Anterior cingulate cortex (tissue), 58 donors: ENCODE measurements around the gene PCTP.

Source experiments
- DNase-seq, 58 donors: peaks; one replicate each; lab custom pipeline; 2025; lab: John Stamatoyannopoulos, UW

Gene PCTP

GRCh38 chr17:55783684-55784245 lies 32.9 kb downstream of the PCTP start:
- peak in 5 of 58 donors; percentile 2 to 16 (median 8) for DNase-seq

- DNase-seq, result no peak
These were observed 33.8 kb downstream of the PCTP start for GRCh38 chr17:55784666-55785065.

- DNase-seq, result no peak
These were observed 34.3 kb downstream of the PCTP start for GRCh38 chr17:55785181-55785580.

DNA sequence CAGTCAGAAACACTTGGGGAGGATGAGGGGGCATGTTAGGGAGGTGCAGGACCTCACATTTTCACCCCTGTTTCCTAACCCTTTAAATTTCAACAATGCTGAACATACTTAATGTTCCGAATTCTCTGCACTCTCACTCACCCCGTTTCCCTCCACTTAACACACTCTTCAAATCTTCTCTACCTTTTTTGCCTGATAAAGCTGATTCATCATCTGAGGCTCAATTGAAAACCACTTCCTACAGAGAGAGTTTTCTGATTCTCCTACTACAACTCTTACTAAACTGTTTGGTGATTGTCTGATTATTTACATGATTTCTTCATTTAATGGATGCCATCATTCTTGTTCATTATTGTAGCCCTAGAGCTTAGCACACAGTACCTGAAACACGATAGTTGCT lies 42.4 kb downstream of the PCTP start:
- DNase-seq, result no peak

DNA sequence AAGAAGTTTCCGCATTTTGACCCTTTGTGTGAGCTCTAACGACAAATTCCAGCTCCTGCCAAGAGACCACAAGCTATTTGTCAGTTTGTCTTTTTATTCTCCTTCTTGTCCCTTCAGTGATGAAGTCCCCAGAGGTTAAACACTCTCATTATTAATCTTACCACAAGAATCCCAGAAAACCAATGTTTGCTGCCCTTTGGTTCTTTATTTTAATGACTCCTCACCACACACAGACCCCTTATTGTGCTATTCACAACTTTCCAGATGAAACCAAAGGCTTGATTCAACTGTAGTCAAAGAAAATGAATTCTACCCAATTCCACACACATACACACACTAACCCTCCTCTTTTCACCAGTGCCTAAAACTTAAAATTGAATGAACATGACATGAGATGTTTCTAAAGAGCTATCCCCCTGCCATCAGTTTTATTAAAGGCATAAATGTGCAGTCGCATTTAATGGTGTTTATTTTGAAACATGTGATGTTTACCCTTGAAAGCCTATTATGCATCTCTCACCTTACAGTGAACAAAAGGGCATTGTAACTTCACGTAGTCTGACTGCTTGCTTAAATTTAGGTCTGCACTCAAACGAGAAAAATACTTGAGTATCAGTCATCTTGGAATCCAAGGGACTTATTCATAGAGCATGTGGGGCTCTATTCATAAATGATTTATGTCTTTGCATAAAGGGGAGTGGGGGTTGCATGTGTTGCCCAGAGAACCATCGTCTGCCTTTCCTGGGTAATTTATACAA lies 44.1 kb downstream of the PCTP start:
- no peak for DNase-seq

GRCh38 chr17:55806745-55807495 lies 56.1 kb downstream of the PCTP start:
- no peak for DNase-seq

- DNase-seq, result no peak
These were observed 60.7 kb downstream of the PCTP start for GRCh38 chr17:55811536-55811935.

DNA sequence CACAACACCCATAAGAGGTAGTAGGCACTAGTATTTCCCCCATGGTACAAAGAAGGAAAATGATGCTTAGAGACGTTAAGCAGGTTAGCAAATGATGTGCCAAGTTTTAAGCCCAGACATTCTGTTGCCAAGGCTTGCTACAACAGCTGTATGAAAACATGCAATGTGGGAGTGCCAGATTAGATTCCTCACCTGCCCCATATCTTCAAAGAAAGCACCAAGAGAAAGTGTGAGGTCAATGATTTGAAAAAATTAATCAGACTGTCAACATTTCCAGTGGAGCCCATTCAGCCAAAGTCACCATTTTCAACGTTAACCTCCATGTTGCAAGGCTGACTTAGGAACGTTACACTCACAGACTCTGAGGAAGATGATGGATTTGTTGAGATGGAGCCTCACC lies 61.5 kb downstream of the PCTP start:
- DNase-seq, result no peak

- DNase-seq, result no peak
These were observed 63.1 kb downstream of the PCTP start for GRCh38 chr17:55813944-55814343.

- no peak for DNase-seq
These were observed 63.5 kb downstream of the PCTP start for GRCh38 chr17:55814377-55814776.

DNA sequence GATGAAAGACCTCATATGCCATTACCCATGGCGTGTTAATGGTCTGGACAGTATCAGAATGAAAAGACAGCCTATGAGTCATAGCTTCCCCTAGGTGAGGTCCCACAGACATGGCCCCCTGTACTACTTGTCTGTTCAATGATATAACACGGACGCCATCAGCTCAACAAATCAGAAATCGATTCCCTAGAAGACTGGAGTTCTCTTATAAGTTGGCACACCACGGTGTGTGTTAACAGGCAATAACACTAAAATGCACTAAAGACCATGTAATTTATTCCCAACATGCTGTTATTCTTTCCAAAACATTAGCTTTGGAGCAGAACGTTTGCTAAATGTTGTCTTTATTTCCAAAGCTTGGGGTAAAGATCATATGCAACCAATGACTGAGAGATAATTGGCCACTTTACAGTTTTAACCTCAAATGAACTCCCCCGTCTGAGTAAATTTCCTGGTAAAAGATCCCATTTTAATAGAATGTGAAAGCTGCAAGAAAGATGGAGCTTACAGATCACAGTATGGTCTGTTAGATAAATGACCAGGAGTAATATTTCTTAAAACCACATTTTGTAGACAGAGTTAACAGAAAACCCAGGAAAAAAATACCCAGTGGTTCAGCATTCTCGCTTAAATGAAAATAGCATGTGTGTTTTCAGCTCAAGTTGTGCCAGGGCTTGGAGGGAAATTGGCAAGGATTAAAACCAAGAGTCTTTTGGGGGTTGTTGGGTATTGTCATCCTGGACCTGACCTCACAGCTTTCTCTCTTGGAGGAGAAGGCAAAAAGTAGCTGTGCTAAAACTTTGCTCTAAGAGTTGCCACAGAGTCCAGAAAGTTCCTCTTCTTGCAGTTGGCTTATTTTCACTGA lies 65.9 kb downstream of the PCTP start:
- no peak for DNase-seq

DNA sequence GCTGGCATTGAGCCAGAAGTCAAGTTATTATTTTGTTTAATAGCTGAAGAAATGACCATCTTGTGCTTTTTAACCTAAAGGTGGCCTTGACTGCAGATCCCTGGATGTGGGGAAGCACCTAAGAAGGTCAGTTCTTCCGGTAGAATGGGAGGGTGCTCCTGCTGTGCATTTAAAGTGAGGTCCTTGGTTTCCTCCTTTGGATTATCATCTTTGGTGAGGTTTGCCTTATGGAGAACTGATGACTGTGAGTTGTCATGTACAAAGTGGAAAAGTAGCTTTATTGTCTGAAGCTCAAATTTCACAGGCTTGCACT lies 66.5 kb downstream of the PCTP start:
- no peak for DNase-seq

DNA sequence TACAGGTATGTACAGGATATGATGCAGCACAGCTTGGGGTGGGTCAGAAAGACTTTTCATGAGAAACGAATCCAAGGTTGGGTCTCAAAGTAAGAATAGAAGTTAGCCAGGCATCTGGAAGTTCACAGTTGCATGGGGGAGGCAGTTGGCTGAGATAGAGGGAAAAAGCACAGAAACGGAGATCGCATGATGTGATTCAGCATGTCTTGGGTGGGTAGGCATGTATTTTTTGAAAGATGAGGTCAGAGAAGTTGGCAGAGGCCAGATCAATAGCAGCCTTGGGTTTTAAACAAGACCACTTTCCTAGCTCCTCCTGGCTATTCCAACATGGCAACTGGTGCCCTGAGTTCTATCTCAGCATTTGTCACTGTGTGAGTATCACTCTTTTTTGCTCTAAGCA lies 67.2 kb downstream of the PCTP start:
- DNase-seq, result no peak

DNA sequence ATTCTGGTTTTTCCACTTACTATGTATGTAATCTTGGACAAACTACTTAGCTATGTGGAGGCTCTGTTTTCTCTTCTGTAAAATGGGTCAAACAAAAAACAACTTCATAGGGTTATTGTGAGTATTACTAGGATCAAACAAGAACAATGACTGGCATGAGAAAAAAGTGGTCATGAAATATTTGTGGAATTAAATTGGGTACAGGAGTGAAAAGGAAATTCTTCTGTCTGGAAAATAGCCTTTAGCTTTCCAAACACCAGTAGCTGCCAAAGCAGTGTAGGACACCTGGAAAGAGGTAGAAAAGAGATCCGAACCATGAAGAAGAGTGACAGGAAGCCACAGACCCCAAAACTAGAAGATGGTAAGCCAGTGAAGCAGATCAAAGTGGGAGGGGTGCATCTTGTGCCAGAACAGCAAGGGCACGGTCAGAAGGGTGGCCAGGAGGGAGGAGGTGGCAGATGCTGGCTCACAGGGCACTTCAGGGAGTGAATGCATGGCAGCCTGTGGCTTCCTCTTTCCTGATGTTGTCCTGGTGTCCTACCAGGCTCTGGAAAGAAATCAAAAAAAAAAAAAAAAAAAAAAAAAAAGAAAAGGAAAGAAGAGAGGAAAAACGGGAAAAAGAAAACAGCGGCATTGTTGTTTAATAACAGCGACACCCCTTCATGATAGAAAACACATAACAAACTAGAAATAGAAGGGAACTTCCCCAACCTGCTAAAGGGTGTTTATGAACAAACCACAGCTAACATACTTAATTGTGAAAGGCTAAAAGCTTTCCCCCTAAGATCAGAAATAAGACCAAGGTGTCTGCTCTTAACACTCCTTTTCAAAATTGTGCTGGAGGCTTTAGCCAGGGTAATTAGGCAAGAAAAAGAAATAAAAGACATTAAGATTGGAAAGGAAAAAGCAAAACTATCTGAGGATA lies 67.9 kb downstream of the PCTP start:
- DNase-seq, result no peak

DNA sequence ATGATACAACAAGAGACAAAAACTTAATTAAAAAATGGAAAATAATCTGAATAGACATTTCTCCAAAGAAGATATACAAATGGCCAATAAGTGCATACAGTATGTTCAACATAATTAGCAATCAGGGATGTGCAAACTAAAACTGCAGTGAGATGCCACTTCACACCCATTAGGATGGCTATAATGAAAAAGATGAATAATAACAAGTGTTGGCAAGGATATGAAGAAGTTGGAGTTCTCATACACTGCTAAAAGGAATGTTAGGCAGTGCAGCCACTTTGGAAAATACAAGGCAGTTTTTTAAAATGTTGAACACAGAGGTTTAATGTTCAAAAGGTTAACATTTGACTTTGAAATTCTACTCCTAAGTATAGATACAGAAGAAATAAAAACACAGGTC lies 69.8 kb downstream of the PCTP start:
- no peak for DNase-seq

DNA sequence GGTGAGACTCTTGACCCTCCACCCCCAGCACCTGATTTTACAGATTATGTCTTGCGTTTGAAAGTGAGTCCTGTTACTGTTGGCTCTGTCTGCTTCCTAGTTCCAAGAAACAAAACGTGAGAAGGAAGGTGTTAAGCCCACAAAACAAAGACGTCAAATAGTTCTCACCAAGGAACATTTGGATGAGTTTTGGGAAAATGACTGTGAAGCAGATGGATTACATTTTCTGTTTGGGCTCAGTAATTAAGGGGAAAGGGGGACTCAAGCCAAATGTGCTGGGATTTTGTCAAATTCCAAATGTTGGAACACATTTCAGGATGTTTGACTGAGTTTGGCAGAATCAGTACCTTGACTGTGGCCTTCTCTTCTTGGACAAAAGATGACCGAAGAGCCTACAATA lies 71.2 kb downstream of the PCTP start:
- no peak for DNase-seq

GRCh38 chr17:55825213-55825612 lies 74.4 kb downstream of the PCTP start:
- DNase-seq, result no peak
